HCT116 (cell line): Measurements from ENCODE around the gene UGT3A2.

Experiments used
- CTCF ChIP-seq, 3 experiments: fragments of 200-600 bp in 1 of 3; sonication (generic) in 1 of 3; IDR thresholded peaks in 2 of 3; conservative IDR thresholded peaks in 1 of 3; 2 replicates each; pipeline ENCODE4 v1.5.1; 2012 to 2017; ENCODE audit warnings: low read depth in 2 of 3, low read length in 2 of 3, antibody characterized with exemption in 1 of 3, borderline replicate concordance in 1 of 3, control low read depth in 1 of 3, mild to moderate bottlenecking in 1 of 3, mixed read lengths in 1 of 3, mixed run types in 1 of 3, moderate library complexity in 1 of 3; ENCODE audit not compliant: insufficient read depth in 1 of 3
- EZH2 ChIP-seq: fragments of 200-600 bp; sonication (generic); IDR thresholded peaks from 2 replicates; pipeline ENCODE4 v1.6.1; 2017; ENCODE audit warnings: antibody characterized with exemption, mixed run types
- POLR2A ChIP-seq: IDR thresholded peaks from 2 replicates; pipeline ENCODE4 v1.7.0; 2011; ENCODE audit warnings: borderline replicate concordance; ENCODE audit not compliant: insufficient read depth, insufficient read length; ENCODE audit errors: extremely low read depth
- POLR2AphosphoS5 ChIP-seq: IDR thresholded peaks from 2 replicates; pipeline ENCODE4 v1.6.1; 2011; ENCODE audit warnings: mild to moderate bottlenecking, low read depth, low read length, moderate library complexity
- SP1 ChIP-seq: IDR thresholded peaks from 2 replicates; pipeline ENCODE4 v1.6.1; 2012; ENCODE audit warnings: low read depth
- SRF ChIP-seq: IDR thresholded peaks from 2 replicates; pipeline ENCODE4 v1.6.1; 2012; ENCODE audit warnings: low read depth
- ZBTB33 ChIP-seq: IDR thresholded peaks from 2 replicates; pipeline ENCODE4 v1.6.1; 2011; ENCODE audit warnings: mild to moderate bottlenecking, low read length, moderate library complexity; ENCODE audit not compliant: insufficient replicate concordance; ENCODE audit errors: extremely low read depth
- ZNF274 ChIP-seq: fragments of 200-500 bp; sonication (Bioruptor generic); IDR thresholded peaks from 2 replicates; pipeline ENCODE4 v1.6.1; 2014; ENCODE audit warnings: mild to moderate bottlenecking, low read depth, low read length, inconsistent platforms
- TF ChIP-seq, protein P1 (sequence below): IDR thresholded peaks from 2 replicates; pipeline ENCODE4 v1.6.1; 2012; ENCODE audit warnings: low read depth

GRCh38 chr5:36052538-36052937 is 14.1 kb downstream of the UGT3A2 start:
- TF ChIP-seq POLR2AphosphoS5 (no peak), EZH2 (no peak), SP1 (no peak), CTCF (IDR thresholded peaks at IDR 0.05 in 2 of 3, conservative IDR thresholded peaks at IDR 0.05 in 1 of 3; ENCODE audit: borderline replicate concordance in 1 of 3, insufficient read depth in 1 of 3, low read depth in 2 of 3, low read length in 2 of 3) (no peak), ZBTB33 (no peak), SRF (no peak), ZNF274 (no peak), POLR2A (no peak)
- TF ChIP-seq, protein P1, sequence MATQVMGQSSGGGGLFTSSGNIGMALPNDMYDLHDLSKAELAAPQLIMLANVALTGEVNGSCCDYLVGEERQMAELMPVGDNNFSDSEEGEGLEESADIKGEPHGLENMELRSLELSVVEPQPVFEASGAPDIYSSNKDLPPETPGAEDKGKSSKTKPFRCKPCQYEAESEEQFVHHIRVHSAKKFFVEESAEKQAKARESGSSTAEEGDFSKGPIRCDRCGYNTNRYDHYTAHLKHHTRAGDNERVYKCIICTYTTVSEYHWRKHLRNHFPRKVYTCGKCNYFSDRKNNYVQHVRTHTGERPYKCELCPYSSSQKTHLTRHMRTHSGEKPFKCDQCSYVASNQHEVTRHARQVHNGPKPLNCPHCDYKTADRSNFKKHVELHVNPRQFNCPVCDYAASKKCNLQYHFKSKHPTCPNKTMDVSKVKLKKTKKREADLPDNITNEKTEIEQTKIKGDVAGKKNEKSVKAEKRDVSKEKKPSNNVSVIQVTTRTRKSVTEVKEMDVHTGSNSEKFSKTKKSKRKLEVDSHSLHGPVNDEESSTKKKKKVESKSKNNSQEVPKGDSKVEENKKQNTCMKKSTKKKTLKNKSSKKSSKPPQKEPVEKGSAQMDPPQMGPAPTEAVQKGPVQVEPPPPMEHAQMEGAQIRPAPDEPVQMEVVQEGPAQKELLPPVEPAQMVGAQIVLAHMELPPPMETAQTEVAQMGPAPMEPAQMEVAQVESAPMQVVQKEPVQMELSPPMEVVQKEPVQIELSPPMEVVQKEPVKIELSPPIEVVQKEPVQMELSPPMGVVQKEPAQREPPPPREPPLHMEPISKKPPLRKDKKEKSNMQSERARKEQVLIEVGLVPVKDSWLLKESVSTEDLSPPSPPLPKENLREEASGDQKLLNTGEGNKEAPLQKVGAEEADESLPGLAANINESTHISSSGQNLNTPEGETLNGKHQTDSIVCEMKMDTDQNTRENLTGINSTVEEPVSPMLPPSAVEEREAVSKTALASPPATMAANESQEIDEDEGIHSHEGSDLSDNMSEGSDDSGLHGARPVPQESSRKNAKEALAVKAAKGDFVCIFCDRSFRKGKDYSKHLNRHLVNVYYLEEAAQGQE = no peak
